A172 (cell line): ENCODE results near the gene SGTB. TPM values are rescaled to one million over a fixed set of nuclear protein-coding genes. Genes with fewer than 3 reads are reported as not detected.
"Not testable (repeated sequence)": the region's sequence is repeated elsewhere in the genome, so short reads cannot be mapped to it uniquely, and the experiment has no call there.

Experiments used
- DNase-seq: peaks from one replicate; pipeline ENCODE4 v3.0.0-alpha.2; 2015; ENCODE audit warnings: low spot score
- total RNA-seq: library from RNA; depleted of rRNA; stranded (reverse); fragments of >200 nt; shearing (Covaris generic); gene quantifications from 2 replicates; pipeline ENCODE4 v1.2.3, GENCODE V29; 2014; rRNA removed

Gene SGTB
- total RNA-seq, 1 experiment from 2014 or later: 17.7 TPM

DNA sequence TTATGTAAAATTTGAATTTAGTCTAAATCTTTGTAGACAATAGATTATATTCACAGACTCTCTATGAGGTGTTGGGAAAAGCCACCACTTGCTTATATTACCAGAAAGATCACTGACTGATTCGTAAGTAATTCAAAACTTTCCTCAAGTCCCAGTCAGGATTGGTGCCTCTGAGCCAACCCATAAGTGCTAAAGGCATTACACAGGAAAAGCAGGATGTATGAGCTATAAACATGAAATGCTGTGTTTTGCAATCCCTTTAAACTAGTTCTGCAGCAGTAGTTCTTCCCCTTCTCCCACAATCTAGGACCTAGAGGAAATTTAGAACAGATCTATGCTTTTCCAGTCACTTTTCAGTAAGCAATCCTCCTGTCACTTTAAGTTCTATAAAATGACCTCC, 49.1 kb downstream of the SGTB start:
- DNase-seq: no peak

DNA sequence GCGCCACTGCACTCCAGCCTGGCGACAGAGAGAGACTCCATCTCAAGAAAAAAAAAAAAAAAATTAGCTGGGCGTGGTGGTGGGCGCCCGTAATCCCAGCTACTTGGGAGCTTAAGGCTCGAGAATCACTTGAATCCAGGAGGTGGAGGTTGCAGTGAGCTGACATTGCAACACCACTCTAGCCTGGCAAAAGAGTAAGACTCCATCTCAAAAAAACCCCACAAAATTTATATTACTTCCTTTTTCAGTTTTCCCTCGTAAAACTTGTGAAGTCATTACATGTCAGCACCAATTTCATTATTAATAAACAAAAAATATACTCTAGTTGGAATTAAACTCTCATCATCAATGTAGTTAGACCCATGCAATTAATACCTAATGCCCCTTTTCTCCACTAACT, 53.2 kb downstream of the SGTB start:
- no peak for DNase-seq

- DNase-seq: peak; percentile 18
These were observed 57.9 kb downstream of the SGTB start for GRCh38 chr5:65663804-65664521.

DNA sequence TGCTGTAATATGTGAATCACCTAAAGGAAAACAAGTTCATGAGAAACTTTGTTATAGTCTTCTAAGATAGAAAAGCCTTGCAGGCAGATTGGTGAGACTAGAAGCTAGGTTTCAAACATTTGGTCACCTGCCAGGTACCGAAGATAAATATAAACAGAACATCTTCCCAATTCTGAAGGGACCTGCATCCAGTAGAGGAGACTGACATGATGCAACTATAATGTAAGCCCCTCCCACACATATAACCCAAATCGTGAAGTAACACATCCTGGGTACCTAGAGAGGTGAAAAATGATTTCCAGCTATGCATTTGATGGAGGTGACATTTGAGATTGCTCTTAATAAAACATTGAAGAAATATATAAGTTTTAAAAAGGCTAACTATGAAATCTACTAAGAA, 67.2 kb downstream of the SGTB start:
- DNase-seq: no peak

- no peak for DNase-seq
These were observed 70.8 kb downstream of the SGTB start for GRCh38 chr5:65651144-65651543.

GRCh38 chr5:65647941-65648340, 74.0 kb downstream of the SGTB start:
- no peak for DNase-seq

- DNase-seq: no peak
These were observed 75.0 kb downstream of the SGTB start for GRCh38 chr5:65646938-65647337.

GRCh38 chr5:65640240-65640639, 81.7 kb downstream of the SGTB start:
- no peak for DNase-seq

GRCh38 chr5:65630981-65631380, 90.9 kb downstream of the SGTB start:
- DNase-seq: no peak

GRCh38 chr5:65625743-65626142, 96.2 kb downstream of the SGTB start:
- peak; percentile 10 for DNase-seq

GRCh38 chr5:65624571-65625555, 97.0 kb downstream of the SGTB start, which contains the start of the genes SHLD3 and TRAPPC13:
TSS of gene SHLD3 (plus strand) at chr5:65625027. CDS start at chr5:65629588, 4,561 bp downstream.
TSS of gene TRAPPC13 (plus strand) at chr5:65625027. CDS start at chr5:65625061, 34 bp downstream.
- DNase-seq: peak; percentile 87

GRCh38 chr5:65624025-65624570, 97.8 kb downstream of the SGTB start, which contains the start of gene TRIM23:
TSS of gene TRIM23 (minus strand) at chr5:65624333. CDS start at chr5:65624274, 59 bp downstream.
- DNase-seq: peak; percentile 92

- DNase-seq: peak; percentile 8
These were observed 98.4 kb downstream of the SGTB start for GRCh38 chr5:65623482-65623881.

DNA sequence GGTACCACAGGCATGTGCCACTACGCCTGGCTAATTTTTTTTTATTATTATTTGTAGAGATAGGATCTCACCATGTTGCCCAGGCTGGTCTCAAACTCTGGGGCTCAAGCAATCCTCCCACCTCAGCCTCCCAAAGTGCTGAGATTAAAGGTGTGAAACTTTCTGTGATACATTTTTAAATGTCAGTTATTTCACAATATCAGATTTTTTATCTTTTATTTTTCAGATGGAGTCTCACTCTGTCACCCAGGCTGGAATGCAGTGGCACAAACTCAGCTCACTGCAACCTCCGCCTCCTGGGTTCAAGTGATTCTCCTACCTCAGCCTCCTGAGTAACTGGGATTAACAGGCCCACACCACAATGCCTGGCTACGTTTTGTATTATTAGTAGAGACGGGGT, 99.9 kb downstream of the SGTB start:
- not testable (repeated sequence) for DNase-seq

- DNase-seq: no peak
These were observed 101.9 kb downstream of the SGTB start for GRCh38 chr5:65620021-65620420.

Other genes starting within 250 kb of the SGTB start
- 15.9 and 21.1 TPM in 2 replicates for gene ADAMTS6, start 240.2 kb downstream of the SGTB start, total RNA-seq
- 97.1 and 109 TPM in 2 replicates for gene CENPK, start 158.9 kb downstream of the SGTB start, total RNA-seq
- 35.4 and 47.1 TPM in 2 replicates for gene PPWD1, start 158.8 kb downstream of the SGTB start, total RNA-seq
- 22.1 and 23.2 TPM in 2 replicates for gene TRIM23, start 97.8 kb downstream of the SGTB start, total RNA-seq
- gene SHLD3, start 97.1 kb downstream of the SGTB start, total RNA-seq: 9.0 and 11.4 TPM in 2 replicates
- 45.8 and 52.1 TPM in 2 replicates for gene TRAPPC13, start 97.1 kb downstream of the SGTB start, total RNA-seq
- 48.9 and 54.7 TPM in 2 replicates for gene NLN, start 96 bp upstream of the SGTB start, total RNA-seq
- 114 and 125 TPM in 2 replicates for gene ERBIN, start 204.5 kb upstream of the SGTB start, total RNA-seq